ENCODE data around the gene MYO19. TPM values are rescaled to one million over a fixed set of nuclear protein-coding genes. Genes with fewer than 3 reads are reported as not detected.
"Not testable (repeated sequence)": the region's sequence is repeated elsewhere in the genome, so short reads cannot be mapped to it uniquely, and the experiment has no call there.

Gene MYO19
- total RNA-seq, 1 donor from 2014 or later: 172 TPM

DNA sequence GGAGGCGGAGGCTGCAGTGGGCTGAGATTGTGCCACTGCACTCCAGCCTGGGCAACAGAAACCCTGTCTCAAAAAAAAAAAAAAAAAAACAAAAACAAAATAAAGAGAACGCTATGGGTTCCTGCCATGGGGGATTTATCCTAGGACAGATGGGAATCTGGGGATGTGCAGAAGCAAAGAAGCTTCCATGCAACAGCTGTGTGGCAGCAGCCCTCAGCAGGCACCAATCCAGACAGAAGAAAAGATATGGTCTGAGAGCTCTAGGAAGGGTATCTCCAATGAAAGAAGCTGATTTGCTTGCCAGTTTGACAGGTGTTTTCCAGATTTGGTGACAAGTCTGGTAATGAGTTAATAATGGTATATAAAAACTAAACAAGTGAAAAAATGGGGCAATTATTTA is 11.6 kb downstream of the MYO19 start:
- Mint-ChIP-seq H3K9me3 (no peaks in the 10 kb centered on the region), H3K27ac (no peak overlapping the region), H3K4me1 (peaks cover 11% of the 10 kb centered on the region), H3K27me3 (no peaks in the 10 kb centered on the region), H3K4me3 (no peak overlapping the region), H3K36me3 (ENCODE audit: low read depth) (peaks cover 61% of the 10 kb centered on the region)
- no peak for DNase-seq
- intact Hi-C loops (cut with micrococcal nuclease): no loop called here

DNA sequence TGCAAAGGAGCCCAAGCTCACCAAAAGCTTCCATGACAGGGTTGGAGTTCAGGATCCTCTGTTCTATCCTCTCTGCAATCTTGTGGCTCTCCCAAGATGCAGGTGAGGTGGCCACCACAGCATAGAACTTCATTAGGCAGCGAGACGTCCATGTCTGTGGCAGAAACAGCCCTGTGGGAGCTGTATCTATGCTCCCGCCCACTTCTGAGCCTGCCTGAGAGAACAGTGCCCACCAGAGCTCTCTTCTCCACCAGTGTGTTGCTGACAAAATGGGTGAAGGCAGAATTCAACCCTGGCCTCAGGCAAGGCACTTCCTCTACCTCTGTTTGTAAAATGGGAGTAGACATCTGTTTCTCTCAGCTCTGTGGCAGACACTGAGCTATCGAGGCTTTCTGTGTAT is 18.8 kb downstream of the MYO19 start:
- intact Hi-C loops (cut with micrococcal nuclease): no loop called here
- Mint-ChIP-seq H3K36me3 (ENCODE audit: low read depth) (peaks cover 53% of the 10 kb centered on the region), H3K27me3 (no peaks in the 10 kb centered on the region), H3K27ac (no peak overlapping the region), H3K4me1 (no peaks in the 10 kb centered on the region), H3K9me3 (no peaks in the 10 kb centered on the region), H3K4me3 (no peak overlapping the region)
- DNase-seq: no peak

DNA sequence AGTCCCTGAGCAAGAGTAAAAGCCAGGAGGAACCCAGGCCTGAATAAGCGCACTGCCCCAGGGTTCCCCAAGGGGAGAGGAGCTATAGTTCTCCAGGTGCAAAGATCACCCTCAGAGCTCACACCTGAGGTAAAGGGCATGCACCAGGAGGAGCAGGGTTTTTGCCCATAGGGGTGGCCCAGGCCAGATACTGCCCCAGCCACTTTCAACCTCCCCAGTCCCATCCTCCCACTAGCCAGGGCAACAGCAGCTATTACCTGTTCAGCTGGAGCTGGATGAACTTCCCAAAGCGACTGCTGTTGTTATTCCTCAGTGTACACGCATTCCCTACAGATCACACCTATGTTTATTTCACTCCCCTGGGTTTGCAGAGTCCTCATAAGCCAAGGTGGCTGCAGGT is 19.8 kb downstream of the MYO19 start:
- Mint-ChIP-seq H3K4me3 (no peak overlapping the region), H3K27ac (no peak overlapping the region), H3K36me3 (ENCODE audit: low read depth) (peaks cover 52% of the 10 kb centered on the region), H3K9me3 (no peaks in the 10 kb centered on the region), H3K4me1 (no peaks in the 10 kb centered on the region), H3K27me3 (no peaks in the 10 kb centered on the region)
- intact Hi-C loops (cut with micrococcal nuclease): no loop called here
- DNase-seq: no peak

DNA sequence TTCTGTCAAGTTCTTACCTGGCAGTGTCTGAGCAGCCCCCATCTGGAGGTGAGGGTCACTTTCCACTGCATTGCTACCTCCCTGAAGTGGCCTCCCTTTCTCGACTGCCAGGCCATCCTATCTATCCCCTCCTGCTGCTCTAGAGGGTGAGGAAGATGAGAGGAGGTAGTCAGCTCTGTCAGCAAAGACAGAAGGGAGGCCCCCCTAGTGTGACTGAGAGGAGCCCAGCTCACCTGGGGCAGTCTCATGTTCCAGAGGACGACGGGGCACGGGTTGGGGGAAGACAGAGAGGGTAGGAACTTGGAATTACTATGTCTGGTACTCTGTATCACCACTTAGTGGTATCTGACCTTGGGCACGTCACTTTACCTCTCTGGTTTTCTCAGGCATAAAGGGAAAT is 22.0 kb downstream of the MYO19 start:
- no peaks in the 10 kb centered on the region for H3K4me1 Mint-ChIP-seq
- peaks cover 56% of the 10 kb centered on the region for H3K36me3 Mint-ChIP-seq (ENCODE audit: low read depth)
- H3K9me3 Mint-ChIP-seq: no peaks in the 10 kb centered on the region
- H3K27me3 Mint-ChIP-seq: no peaks in the 10 kb centered on the region
- intact Hi-C loops (cut with micrococcal nuclease): no loop called here
- no peak overlapping the region for H3K27ac Mint-ChIP-seq
- DNase-seq: no peak
- H3K4me3 Mint-ChIP-seq: no peak overlapping the region

DNA sequence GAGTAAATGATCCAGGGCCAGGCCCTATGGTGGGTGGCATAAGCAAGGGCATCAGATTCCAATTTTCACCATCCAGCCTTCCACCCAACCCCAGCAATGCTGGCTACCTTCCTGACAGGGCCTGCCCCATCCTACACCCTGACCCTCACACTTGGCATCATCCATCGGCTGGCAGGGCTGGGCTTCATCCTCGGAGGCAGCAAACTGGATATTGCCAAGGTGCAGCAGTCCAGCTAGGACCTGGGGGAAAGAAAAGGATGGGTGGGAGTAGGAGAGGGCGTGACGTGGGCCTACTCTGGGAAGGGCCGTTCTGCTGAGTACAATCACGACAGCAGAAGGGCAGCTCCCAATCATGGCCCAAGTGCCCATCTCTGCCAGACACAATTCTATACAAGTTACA is 23.5 kb downstream of the MYO19 start:
- DNase-seq: no peak
- Mint-ChIP-seq H3K27ac (peak overlapping the region; percentile 25), H3K27me3 (no peaks in the 10 kb centered on the region), H3K4me1 (no peaks in the 10 kb centered on the region), H3K4me3 (no peak overlapping the region), H3K36me3 (ENCODE audit: low read depth) (peaks cover 62% of the 10 kb centered on the region), H3K9me3 (no peaks in the 10 kb centered on the region)
- intact Hi-C loops (cut with micrococcal nuclease): no loop called here

DNA sequence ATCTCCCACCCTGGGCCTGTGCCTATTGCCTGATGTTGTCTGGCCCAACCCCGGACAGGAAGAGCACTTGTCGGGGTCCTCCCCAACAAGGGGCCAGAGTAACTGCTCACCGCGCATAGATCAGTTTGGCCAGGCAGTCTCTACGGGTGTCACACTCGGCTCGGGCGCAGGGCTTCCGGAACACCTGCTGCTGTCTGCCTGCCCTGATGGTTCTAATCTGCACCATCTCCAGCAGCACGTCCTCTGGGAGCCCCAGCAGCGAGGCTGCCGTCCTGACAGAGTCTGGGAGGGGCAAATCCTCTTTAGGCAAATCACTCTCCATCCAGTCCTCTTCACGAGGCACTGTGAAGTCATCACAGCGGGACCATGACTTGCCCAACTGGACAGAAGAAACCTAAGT is 24.0 kb downstream of the MYO19 start:
- Mint-ChIP-seq H3K27ac (no peak overlapping the region), H3K4me1 (no peaks in the 10 kb centered on the region), H3K4me3 (no peak overlapping the region)

DNA sequence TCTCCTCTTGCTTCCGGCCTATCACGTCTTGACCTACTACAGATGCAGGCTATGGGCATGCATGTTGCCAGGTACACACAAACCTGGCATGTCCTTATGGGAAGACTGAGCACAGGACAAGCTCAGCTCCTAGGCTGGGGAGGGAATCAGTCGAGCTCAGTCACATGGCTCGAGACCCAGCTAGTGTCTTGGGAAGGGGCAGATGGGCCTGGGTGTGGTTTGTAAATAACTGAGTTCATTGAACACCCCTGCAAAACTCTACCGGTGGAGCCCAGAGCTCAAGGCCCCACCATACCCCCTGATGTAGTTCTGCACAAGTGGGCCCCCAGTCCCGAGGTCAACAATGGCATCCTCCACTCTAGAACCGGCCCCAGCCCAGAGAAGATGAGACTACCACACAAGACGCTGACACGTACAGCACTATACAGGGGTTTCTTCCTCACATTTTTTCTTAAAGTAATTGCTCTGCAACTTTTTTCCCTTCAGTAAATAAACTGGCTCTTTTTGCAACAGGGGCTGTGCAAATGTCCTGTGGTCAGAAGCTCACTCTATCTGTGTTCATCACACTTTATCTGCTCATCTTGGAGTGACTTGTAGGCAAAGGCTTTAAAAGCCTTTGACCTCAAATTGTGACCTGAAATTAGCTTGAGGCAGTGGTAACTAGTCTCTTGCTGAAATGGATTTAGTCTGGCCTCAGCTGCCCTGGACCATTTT is 25.2 kb downstream of the MYO19 start:
- H3K27ac Mint-ChIP-seq: peak overlapping the region; percentile 19
- H3K27me3 Mint-ChIP-seq: no peaks in the 10 kb centered on the region
- no peak overlapping the region for H3K4me3 Mint-ChIP-seq
- H3K4me1 Mint-ChIP-seq: no peaks in the 10 kb centered on the region
- DNase-seq: no peak
- H3K36me3 Mint-ChIP-seq (ENCODE audit: low read depth): peaks cover 58% of the 10 kb centered on the region
- intact Hi-C loops (cut with micrococcal nuclease): no loop called here
- H3K9me3 Mint-ChIP-seq: no peaks in the 10 kb centered on the region

More for the DNA sequence above, 24.0 kb downstream of the MYO19 start:
- H3K27me3 Mint-ChIP-seq: no peaks in the 10 kb centered on the region
- intact Hi-C loops (cut with micrococcal nuclease): no loop called here
- no peak for DNase-seq
- H3K36me3 Mint-ChIP-seq (ENCODE audit: low read depth): peaks cover 63% of the 10 kb centered on the region
- H3K9me3 Mint-ChIP-seq: no peaks in the 10 kb centered on the region

DNA sequence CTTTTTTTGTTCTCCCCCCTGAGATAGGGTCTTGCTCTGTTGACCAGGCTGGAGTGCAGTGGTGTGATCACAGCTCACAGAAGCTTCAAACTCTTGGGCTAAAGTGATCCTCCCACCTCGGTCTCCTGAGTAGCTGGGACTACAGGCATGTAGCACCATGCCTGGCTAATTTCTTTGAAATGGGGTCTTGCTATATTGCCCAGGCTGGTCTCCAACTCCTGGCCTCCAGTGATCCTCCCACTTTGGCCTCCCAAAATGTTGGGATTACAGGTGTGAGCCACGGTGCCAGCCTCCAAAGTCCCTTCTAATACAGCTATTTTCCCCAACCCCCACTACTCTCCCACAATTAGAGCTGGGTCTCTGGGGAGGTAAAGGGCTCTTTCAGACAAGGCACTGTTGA is 26.2 kb downstream of the MYO19 start:
- DNase-seq; H3K4me1 Mint-ChIP-seq; H3K4me3 Mint-ChIP-seq; H3K27me3 Mint-ChIP-seq; H3K9me3 Mint-ChIP-seq; intact Hi-C loops (cut with micrococcal nuclease); H3K27ac Mint-ChIP-seq: not testable (repeated sequence)
- H3K36me3 Mint-ChIP-seq (ENCODE audit: low read depth): peaks cover 63% of the 10 kb centered on the region

DNA sequence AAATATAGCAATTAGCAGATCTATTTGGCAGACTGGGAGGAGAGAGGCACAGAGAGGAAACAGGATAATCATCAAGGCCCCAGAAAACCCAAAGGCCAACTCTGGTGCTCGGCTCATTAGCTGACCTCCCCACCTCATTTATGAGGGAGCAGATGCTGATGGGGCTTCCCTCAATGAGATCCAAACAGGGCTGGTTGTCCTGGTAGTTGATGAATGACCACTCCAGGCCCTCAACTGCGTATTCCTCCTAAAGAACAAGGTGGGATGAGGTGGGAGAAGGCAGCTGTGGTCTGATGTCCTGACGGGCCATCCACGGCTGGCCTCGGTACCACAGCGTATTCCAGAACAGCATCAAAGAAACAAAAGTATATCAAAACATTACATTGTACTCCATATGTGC is 27.4 kb downstream of the MYO19 start:
- no peak overlapping the region for H3K4me3 Mint-ChIP-seq
- H3K36me3 Mint-ChIP-seq (ENCODE audit: low read depth): peaks cover 62% of the 10 kb centered on the region
- H3K27ac Mint-ChIP-seq: no peak overlapping the region
- DNase-seq: no peak
- H3K27me3 Mint-ChIP-seq: no peaks in the 10 kb centered on the region
- H3K4me1 Mint-ChIP-seq: peaks cover 5% of the 10 kb centered on the region
- no peaks in the 10 kb centered on the region for H3K9me3 Mint-ChIP-seq
- intact Hi-C loops (cut with micrococcal nuclease): no loop called here

DNA sequence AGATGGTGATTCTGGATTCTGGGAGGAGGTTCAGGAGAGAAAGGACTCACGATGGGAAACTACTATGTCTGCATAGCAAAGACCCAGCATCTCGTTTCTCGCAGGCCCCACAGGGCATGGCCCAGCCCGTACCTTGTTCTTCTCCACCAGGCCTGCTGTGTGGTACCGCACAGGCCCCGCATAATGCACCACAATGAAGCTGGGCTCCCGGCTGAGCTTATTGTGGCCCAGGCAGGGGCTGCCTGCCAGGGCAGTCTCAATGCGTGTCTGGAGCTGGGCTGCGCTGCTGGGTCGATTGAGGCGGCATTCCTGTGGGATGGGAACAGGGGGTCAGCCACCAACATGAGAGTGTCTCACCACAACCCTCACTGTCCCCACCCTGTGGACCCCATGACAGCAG is 27.8 kb downstream of the MYO19 start:
- Mint-ChIP-seq H3K9me3 (no peaks in the 10 kb centered on the region), H3K27ac (no peak overlapping the region), H3K4me1 (peaks cover 6% of the 10 kb centered on the region), H3K36me3 (ENCODE audit: low read depth) (peaks cover 64% of the 10 kb centered on the region), H3K4me3 (no peak overlapping the region), H3K27me3 (no peaks in the 10 kb centered on the region)
- DNase-seq: no peak
- intact Hi-C loops (cut with micrococcal nuclease): no loop called here

DNA sequence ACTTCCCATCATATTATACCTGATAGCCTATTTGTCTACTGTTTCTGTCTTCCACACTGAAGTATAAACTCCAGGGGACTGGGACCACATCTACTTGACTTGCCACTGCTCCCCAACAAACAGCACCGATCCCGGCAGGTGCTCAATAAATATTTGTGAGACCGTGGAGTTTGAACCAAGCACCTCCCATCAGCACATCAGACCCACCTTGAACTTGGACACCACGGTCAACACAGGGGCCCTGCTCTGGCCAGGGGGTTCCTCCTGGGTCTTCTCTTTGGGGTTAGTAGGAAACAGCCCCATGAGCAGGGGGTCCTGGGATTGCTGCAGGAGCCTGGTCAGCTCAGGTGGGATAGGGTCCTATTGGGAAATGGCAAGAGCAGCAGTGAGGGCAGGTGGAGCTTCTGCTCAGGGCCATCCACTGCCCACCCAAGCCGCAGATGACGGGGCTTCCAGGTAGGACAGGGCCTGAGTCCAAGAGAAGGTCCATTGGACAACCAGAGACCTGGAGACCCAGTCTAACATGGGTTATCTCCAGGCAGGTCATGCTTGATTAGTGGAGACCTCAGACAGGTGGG is 28.3 kb downstream of the MYO19 start:
- Mint-ChIP-seq H3K9me3 (no peaks in the 10 kb centered on the region), H3K4me1 (peaks cover 6% of the 10 kb centered on the region)
- intact Hi-C loops (cut with micrococcal nuclease): no loop called here

DNA sequence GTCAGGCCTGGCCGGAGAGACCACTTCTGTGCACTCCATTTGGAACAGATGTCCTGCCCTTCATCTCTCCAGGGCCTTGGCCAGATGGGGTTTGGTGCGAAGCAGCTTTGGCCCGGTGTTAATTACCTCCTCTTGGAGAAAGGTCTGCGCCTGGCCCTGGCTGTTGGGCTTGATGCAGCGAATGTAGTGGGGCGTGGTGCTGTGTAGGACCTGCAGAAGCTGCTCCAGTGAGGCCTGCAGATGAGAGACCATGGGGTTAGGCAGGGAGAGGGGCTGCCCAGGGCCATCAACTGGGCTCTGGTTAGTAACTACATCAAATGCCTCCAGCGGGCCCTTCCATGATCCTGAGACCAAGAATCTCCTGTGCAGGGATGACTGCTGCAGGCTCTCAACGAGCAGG is 29.5 kb downstream of the MYO19 start:
- H3K4me1 Mint-ChIP-seq: peaks cover 6% of the 10 kb centered on the region
- no peaks in the 10 kb centered on the region for H3K27me3 Mint-ChIP-seq
- intact Hi-C loops (cut with micrococcal nuclease): no loop called here
- H3K36me3 Mint-ChIP-seq (ENCODE audit: low read depth): peaks cover 65% of the 10 kb centered on the region
- no peak overlapping the region for H3K4me3 Mint-ChIP-seq
- no peak for DNase-seq
- H3K27ac Mint-ChIP-seq: no peak overlapping the region
- H3K9me3 Mint-ChIP-seq: no peaks in the 10 kb centered on the region

More for the DNA sequence above, 28.3 kb downstream of the MYO19 start:
- Mint-ChIP-seq H3K27me3 (no peaks in the 10 kb centered on the region), H3K4me3 (no peak overlapping the region), H3K27ac (no peak overlapping the region), H3K36me3 (ENCODE audit: low read depth) (peaks cover 65% of the 10 kb centered on the region)
- no peak for DNase-seq

DNA sequence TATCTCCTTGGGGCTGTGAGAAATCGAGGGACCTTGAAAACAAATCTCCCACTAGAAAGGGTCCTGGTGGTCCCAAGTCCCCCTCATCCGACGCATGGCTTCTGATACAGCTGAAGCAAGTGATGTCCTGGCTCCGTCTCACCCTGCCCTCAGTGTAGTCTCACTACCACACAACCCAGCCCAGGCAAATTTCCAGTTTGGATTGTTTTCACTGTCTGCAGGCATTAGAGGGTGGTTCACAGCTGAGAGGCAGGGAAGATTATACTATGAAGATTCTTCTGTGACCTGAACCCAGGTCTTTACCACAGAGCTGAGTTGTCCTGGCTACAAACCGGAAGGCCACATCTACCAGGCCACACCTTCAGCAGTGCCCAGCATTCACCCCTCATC is 30.5 kb downstream of the MYO19 start:
- H3K36me3 Mint-ChIP-seq (ENCODE audit: low read depth): peaks cover 58% of the 10 kb centered on the region
- H3K4me3 Mint-ChIP-seq: no peak overlapping the region
- H3K9me3 Mint-ChIP-seq: no peaks in the 10 kb centered on the region
- no peak overlapping the region for H3K27ac Mint-ChIP-seq
- DNase-seq: no peak
- H3K27me3 Mint-ChIP-seq: no peaks in the 10 kb centered on the region
- peaks cover 6% of the 10 kb centered on the region for H3K4me1 Mint-ChIP-seq
- intact Hi-C loops (cut with micrococcal nuclease): no loop called here

DNA sequence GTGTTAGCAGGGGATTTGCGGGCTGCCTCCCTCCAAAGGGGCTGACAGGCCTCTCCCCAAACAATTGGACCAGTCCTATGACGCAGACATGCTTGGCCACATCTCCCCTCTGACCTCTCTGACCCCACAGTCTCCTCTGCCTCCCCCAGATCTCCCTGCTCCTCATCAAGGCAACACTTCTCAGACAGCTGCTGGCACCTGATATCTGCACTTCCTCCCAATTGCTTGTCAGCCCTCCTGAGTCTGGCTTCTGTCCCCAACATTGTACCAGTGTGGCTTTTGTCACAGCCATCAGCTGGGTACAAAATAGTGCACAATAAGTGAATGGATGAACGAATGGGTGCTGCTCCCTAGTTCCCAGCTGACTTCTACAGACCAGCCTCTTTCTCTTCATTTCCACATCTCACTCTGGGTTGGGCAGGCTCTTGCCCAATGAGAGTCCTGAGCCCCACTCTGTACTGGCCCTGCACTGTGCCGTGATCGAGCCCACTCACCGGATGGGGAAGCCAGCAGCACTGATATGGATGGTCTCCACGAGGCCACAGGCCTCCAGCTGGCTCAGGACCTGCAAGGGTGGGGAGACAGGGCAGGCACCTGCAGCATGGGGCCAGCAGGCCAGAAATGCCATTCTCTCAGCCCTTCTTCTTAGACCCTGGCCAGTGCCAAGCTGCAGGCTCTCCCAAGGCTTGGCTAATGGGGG is 31.1 kb downstream of the MYO19 start:
- no peak for DNase-seq
- Mint-ChIP-seq H3K27me3 (no peaks in the 10 kb centered on the region), H3K4me3 (no peak overlapping the region), H3K36me3 (ENCODE audit: low read depth) (peaks cover 57% of the 10 kb centered on the region), H3K27ac (peak overlapping the region; percentile 57), H3K9me3 (no peaks in the 10 kb centered on the region), H3K4me1 (peaks cover 6% of the 10 kb centered on the region)
- intact Hi-C loops (cut with micrococcal nuclease): no loop called here
